BE2C (cell line): ENCODE results near the gene SLC38A6.

Source experiments
- DNase-seq: peaks from one replicate; pipeline ENCODE4 v3.0.0-alpha.2; 2020
- H3K27me3 ChIP-seq: fragments of 250-450 bp; sonication (Bioruptor Pico); 2 replicates; pipeline ENCODE4 v1.5.1; 2020; ENCODE audit warnings: mild to moderate bottlenecking
- H3K36me3 ChIP-seq: fragments of 250-450 bp; sonication (Bioruptor Pico); 2 replicates; pipeline ENCODE4 v1.5.1; 2020; ENCODE audit warnings: mild to moderate bottlenecking
- H3K4me1 ChIP-seq: fragments of 250-450 bp; sonication (Bioruptor Pico); 2 replicates; pipeline ENCODE4 v1.5.1; 2020
- H3K4me3 ChIP-seq: 2 replicates; pipeline ENCODE4 v1.5.1; 2011; ENCODE audit warnings: low read depth, low read length
- H3K9me3 ChIP-seq: fragments of 250-450 bp; sonication (Bioruptor Pico); 2 replicates; pipeline ENCODE4 v1.5.1; 2020
- TF ChIP-seq, protein P1 (sequence below): IDR thresholded peaks from 2 replicates; pipeline ENCODE4 v1.5.1; 2012; ENCODE audit warnings: mild to moderate bottlenecking, low read depth, low read length

SLC38A6 gene

DNA sequence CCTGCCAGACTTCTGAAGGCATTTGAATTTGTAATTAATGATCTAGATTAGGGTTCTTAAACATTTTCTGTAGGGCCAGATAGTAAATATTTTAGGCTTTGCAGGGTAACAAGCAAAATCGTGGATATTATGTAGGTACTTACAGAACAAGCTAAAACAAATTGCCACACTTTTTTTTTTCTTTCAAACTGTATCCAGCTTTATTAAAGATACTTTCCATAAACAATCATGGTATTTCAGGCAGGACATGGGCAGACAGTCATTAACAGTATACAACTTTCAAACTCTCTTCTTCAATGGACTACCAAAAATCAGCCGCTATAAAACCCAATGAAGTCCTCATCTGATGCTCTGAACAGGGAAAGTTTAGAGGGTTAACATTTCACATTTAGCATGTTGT, 9.8 kb upstream of the SLC38A6 start:
- no peak overlapping the region for H3K4me3 ChIP-seq
- H3K36me3 ChIP-seq = peaks cover 25% of the 10 kb centered on the region
- no peaks in the 10 kb centered on the region for H3K27me3 ChIP-seq
- DNase-seq = no peak
- no peaks in the 10 kb centered on the region for H3K9me3 ChIP-seq
- TF ChIP-seq, protein P1, sequence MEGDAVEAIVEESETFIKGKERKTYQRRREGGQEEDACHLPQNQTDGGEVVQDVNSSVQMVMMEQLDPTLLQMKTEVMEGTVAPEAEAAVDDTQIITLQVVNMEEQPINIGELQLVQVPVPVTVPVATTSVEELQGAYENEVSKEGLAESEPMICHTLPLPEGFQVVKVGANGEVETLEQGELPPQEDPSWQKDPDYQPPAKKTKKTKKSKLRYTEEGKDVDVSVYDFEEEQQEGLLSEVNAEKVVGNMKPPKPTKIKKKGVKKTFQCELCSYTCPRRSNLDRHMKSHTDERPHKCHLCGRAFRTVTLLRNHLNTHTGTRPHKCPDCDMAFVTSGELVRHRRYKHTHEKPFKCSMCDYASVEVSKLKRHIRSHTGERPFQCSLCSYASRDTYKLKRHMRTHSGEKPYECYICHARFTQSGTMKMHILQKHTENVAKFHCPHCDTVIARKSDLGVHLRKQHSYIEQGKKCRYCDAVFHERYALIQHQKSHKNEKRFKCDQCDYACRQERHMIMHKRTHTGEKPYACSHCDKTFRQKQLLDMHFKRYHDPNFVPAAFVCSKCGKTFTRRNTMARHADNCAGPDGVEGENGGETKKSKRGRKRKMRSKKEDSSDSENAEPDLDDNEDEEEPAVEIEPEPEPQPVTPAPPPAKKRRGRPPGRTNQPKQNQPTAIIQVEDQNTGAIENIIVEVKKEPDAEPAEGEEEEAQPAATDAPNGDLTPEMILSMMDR = no peak
- no peaks in the 10 kb centered on the region for H3K4me1 ChIP-seq

DNA sequence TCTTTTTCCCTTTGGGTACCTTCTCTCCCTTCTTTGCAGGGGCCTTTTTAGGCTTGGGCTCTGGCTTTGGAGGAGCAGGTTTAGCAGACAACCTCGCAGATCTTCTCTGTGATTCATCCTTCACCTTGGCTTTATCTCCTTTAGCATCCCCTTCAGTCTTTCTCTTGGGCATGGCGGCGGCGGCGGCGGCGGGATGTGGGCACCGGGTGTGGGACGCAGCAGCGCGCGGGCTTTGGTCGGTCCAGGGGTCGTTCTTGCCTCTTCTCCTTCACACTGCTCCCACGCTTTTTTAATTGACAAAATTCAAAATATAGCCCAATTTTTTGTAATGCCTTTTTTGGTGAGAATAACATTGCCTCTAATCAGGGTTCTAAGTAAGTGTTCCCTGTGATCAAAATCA, 8.8 kb upstream of the SLC38A6 start:
- Histone ChIP-seq H3K4me1 (no peaks in the 10 kb centered on the region; the same call in 1 of the 2 replicates), H3K9me3 (no peaks in the 10 kb centered on the region), H3K4me3 (no peak overlapping the region), H3K36me3 (peaks cover 28% of the 10 kb centered on the region), H3K27me3 (no peaks in the 10 kb centered on the region)
- TF ChIP-seq, protein P1 = no peak
- DNase-seq = no peak

DNA sequence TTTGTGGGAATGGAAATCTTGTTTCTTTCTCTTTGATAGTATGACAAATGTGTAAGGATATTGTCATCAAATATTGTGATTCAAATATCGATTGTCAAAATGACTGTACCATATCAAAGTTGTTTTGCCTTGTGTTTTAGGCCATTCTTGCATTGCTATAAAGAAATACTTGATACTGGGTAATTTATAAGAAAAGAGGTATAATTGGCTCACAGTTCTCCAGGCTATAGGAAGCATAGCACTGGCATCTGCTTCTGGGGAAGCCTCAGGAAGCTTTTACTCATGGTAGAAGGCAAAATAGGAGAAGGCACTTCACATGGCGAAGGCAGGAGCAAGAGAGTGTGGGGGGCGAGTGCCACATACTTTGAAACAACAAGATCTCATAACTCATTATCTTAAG, 8.0 kb upstream of the SLC38A6 start:
- H3K36me3 ChIP-seq = peaks cover 29% of the 10 kb centered on the region
- H3K9me3 ChIP-seq = no peaks in the 10 kb centered on the region
- peaks cover 4% of the 10 kb centered on the region; the same call in 1 of the 2 replicates for H3K4me1 ChIP-seq
- no peak for DNase-seq
- H3K4me3 ChIP-seq = no peak overlapping the region
- H3K27me3 ChIP-seq = no peaks in the 10 kb centered on the region
- TF ChIP-seq, protein P1 = no peak

DNA sequence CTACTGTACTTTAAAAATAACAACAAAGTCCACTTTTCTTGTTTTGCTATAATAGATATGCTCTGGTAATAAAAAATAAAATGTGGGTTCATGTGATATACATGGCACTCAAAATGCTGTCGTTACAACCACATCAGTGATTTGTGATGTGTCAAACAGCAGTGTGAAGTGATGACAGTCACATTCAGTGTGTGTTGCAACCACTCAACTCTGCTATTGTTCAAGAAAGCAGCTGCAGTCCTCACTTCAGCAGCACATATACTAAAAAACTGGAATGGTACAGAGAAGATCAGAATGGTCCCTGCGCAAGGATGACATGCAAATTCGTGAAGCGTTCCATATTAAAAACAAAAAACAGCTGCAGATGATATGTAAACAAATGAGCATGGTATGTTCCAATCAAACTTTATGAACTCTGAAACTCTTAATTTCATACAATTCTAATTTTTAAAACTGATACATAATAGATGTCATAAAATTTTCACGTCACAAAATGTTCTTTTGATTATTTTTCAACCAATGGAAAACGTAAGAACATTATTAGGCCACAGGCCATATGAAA, 6.9 kb upstream of the SLC38A6 start:
- Histone ChIP-seq H3K36me3 (peaks cover 29% of the 10 kb centered on the region), H3K4me3 (no peak overlapping the region), H3K9me3 (no peaks in the 10 kb centered on the region), H3K27me3 (no peaks in the 10 kb centered on the region), H3K4me1 (peaks cover 4% of the 10 kb centered on the region; the same call in 1 of the 2 replicates)
- TF ChIP-seq, protein P1 = no peak
- no peak for DNase-seq

DNA sequence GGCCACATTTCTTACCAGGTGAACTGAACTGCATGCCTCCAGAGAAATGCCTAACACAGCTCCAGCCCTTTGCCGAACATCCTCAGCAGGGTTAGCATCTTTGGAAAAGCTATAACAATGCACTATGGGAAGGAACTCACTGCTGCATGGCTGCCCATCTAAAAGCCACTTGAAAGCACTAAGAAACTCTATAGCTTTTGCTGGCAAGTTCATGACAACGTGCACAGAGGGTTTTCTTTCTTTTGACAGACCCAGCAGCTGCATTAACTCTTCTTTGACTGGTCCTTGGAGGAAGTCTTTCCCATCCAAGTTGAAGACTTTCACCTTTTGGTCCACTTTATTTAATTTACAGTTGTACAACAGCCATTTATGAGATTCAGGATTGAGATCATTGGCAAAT, 5.5 kb upstream of the SLC38A6 start:
- DNase-seq = no peak
- TF ChIP-seq, protein P1 = no peak
- no peaks in the 10 kb centered on the region for H3K9me3 ChIP-seq
- H3K4me3 ChIP-seq = no peak overlapping the region
- H3K27me3 ChIP-seq = no peaks in the 10 kb centered on the region
- peaks cover 26% of the 10 kb centered on the region for H3K36me3 ChIP-seq
- peaks cover 4% of the 10 kb centered on the region; the same call in 1 of the 2 replicates for H3K4me1 ChIP-seq

DNA sequence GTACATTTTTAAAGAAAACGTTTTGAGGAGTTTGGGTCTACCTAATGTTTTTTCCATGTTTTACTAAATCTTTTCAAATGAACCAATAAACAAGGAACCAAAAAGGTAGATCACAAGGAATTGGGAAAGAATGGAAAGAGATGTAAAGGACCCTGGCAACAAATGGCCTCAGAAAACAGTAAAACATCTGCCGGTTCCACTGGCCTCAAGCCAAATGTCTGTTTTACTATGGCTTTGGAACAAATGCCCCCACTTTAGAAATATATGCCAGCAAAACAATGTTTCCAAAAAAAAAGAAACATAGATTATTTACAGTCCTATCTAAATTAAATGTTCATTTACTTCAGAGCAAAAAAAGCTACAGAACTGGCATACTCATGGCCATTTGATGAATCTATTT, 3.2 kb upstream of the SLC38A6 start:
- peaks cover 4% of the 10 kb centered on the region; the same call in 1 of the 2 replicates for H3K4me1 ChIP-seq
- H3K4me3 ChIP-seq = peak overlapping the region; percentile 22
- H3K9me3 ChIP-seq = no peaks in the 10 kb centered on the region
- peak; percentile 61 for DNase-seq
- no peaks in the 10 kb centered on the region for H3K27me3 ChIP-seq
- H3K36me3 ChIP-seq = peaks cover 26% of the 10 kb centered on the region
- TF ChIP-seq, protein P1 = no peak
